ENCODE measurements around the gene STAP2. TPM values are rescaled to one million over a fixed set of nuclear protein-coding genes. Genes with fewer than 3 reads are reported as not detected.

Gene STAP2
- total and polyA plus RNA-seq, 9 of the 15 experiments (the other 6 are each of a cell fraction or from before 2014, with no cell fraction given) = 1.2 to 9.8 (median 4.5) TPM

DNA sequence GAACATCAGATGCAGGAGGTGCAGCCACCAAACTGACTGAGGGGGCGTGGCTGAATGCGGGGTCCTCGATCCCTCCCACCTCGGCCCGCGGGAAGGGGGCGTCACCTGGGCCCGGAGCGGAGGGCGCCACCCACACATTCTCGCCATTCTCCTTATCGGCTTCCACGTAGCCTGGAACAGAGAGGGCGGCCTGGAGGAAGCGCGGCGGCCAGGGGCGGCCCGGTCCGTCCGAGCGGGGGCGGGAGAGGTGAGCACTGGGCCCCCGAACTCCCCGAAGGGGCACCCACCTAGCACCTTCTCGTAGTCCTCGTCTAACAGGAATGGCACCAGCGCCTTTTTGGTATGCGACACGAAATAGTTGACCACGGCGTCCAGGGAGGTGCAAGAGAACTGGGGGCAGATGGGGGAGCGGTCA lies 11.8 kb downstream of the STAP2 start (continued):
- TF ChIP-seq HINFP (tag; conservative IDR thresholded peaks at IDR 0.05; ENCODE audit: low read depth) (no peak), LEF1 (IDR thresholded peaks at IDR 0.05) (0 out of 2 replicates have a peak, but pooled peaks have one; percentile 12), ZBTB7A (IDR thresholded peaks at IDR 0.05; ENCODE audit: borderline replicate concordance, control insufficient read depth, low read depth, low read length) (peak; percentile 73), RFX1 (IDR thresholded peaks at IDR 0.05) (no peak), HNRNPLL (IDR thresholded peaks at IDR 0.05; ENCODE audit: low read depth, low read length, poor library complexity, severe bottlenecking) (peak; percentile 13), MAZ (CRISPR knock-in tag; conservative IDR thresholded peaks at IDR 0.05 in 1 of 2, IDR thresholded peaks at IDR 0.05 in 1 of 2) (0 out of 4 replicates have a peak, but pooled peaks of 1 of the 2 experiments have one; percentile 46), CCNT2 (IDR thresholded peaks at IDR 0.05; ENCODE audit: borderline replicate concordance, extremely low read depth, insufficient read length, low read depth, low read length) (peak; percentile 13), PPARD (CRISPR knock-in tag; IDR thresholded peaks at IDR 0.05) (no peak), ZNF197 (CRISPR knock-in tag; IDR thresholded peaks at IDR 0.05; ENCODE audit: low read depth) (no peak), POLR2AphosphoS5 (IDR thresholded peaks at IDR 0.05; ENCODE audit: control insufficient read depth, insufficient read depth, low read depth, low read length) (no peak), HDAC3 (IDR thresholded peaks at IDR 0.05; ENCODE audit: borderline replicate concordance, partially characterized antibody) (no peak), HLTF (IDR thresholded peaks at IDR 0.05) (0 out of 2 replicates have a peak, but pooled peaks have one; percentile 42), ZNF75A (CRISPR knock-in tag; IDR thresholded peaks at IDR 0.05) (no peak), NEUROD1 (IDR thresholded peaks at IDR 0.05; ENCODE audit: borderline replicate concordance, low read depth, low read length, partially characterized antibody) (peak; percentile 27), NFYB (IDR thresholded peaks at IDR 0.05; ENCODE audit: extremely low read depth, insufficient read length) (no peak), SMAD3 (CRISPR knock-in tag; conservative IDR thresholded peaks at IDR 0.05) (no peak), SMARCA4 (IDR thresholded peaks at IDR 0.05) (0 out of 2 replicates have a peak, but pooled peaks have one; percentile 16), RHOXF2B (CRISPR knock-in tag; conservative IDR thresholded peaks at IDR 0.05) (no peak)
- TF ChIP-seq, protein P1, sequence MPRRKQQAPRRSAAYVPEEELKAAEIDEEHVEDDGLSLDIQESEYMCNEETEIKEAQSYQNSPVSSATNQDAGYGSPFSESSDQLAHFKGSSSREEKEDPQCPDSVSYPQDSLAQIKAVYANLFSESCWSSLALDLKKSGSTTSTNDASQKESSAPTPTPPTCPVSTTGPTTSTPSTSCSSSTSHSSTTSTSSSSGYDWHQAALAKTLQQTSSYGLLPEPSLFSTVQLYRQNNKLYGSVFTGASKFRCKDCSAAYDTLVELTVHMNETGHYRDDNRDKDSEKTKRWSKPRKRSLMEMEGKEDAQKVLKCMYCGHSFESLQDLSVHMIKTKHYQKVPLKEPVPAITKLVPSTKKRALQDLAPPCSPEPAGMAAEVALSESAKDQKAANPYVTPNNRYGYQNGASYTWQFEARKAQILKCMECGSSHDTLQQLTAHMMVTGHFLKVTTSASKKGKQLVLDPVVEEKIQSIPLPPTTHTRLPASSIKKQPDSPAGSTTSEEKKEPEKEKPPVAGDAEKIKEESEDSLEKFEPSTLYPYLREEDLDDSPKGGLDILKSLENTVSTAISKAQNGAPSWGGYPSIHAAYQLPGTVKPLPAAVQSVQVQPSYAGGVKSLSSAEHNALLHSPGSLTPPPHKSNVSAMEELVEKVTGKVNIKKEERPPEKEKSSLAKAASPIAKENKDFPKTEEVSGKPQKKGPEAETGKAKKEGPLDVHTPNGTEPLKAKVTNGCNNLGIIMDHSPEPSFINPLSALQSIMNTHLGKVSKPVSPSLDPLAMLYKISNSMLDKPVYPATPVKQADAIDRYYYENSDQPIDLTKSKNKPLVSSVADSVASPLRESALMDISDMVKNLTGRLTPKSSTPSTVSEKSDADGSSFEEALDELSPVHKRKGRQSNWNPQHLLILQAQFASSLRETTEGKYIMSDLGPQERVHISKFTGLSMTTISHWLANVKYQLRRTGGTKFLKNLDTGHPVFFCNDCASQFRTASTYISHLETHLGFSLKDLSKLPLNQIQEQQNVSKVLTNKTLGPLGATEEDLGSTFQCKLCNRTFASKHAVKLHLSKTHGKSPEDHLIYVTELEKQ (CRISPR knock-in tag; IDR thresholded peaks at IDR 0.05) = no peak
- TF ChIP-seq, protein P2, sequence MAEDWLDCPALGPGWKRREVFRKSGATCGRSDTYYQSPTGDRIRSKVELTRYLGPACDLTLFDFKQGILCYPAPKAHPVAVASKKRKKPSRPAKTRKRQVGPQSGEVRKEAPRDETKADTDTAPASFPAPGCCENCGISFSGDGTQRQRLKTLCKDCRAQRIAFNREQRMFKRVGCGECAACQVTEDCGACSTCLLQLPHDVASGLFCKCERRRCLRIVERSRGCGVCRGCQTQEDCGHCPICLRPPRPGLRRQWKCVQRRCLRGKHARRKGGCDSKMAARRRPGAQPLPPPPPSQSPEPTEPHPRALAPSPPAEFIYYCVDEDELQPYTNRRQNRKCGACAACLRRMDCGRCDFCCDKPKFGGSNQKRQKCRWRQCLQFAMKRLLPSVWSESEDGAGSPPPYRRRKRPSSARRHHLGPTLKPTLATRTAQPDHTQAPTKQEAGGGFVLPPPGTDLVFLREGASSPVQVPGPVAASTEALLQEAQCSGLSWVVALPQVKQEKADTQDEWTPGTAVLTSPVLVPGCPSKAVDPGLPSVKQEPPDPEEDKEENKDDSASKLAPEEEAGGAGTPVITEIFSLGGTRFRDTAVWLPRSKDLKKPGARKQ (CRISPR knock-in tag; IDR thresholded peaks at IDR 0.05) = no peak
